COLO829 (cell line): ENCODE results near the gene RHOBTB3.
A peak's percentile ranks its signal among the peaks of the same experiment; 100 is the strongest.
"Not testable (repeated sequence)": the region's sequence is repeated elsewhere in the genome, so short reads cannot be mapped to it uniquely, and the experiment has no call there.

ENCODE experiments used
- DNase-seq: peaks from one replicate; pipeline ENCODE4 v3.0.0; 2012; ENCODE audit warnings: low spot score

Gene RHOBTB3

GRCh38 chr5:95821110-95822021 is 90.2 kb downstream of the RHOBTB3 start:
- DNase-seq: no peak

GRCh38 chr5:95822043-95822541 is 91.0 kb downstream of the RHOBTB3 start:
- DNase-seq: peak; percentile 29

- peak; percentile 41 for DNase-seq
These were observed 91.5 kb downstream of the RHOBTB3 start, which contains the start of gene GLRX for GRCh38 chr5:95822542-95823181. Gene GLRX, minus strand, starts transcription at chr5:95822726. Its CDS starts 64 bp downstream, at chr5:95822662.

- no peak for DNase-seq
These were observed 92.1 kb downstream of the RHOBTB3 start for GRCh38 chr5:95823218-95823737.

- DNase-seq: peak; percentile 33
These were observed 92.8 kb downstream of the RHOBTB3 start for GRCh38 chr5:95823738-95824609.

GRCh38 chr5:95824747-95825146 is 93.6 kb downstream of the RHOBTB3 start:
- DNase-seq: no peak

GRCh38 chr5:95825495-95825894 is 94.4 kb downstream of the RHOBTB3 start:
- no peak for DNase-seq

GRCh38 chr5:95826949-95827891 is 96.1 kb downstream of the RHOBTB3 start:
- DNase-seq: no peak

- no peak for DNase-seq
These were observed 96.7 kb downstream of the RHOBTB3 start for GRCh38 chr5:95827892-95828246.

- DNase-seq: no peak
These were observed 99.1 kb downstream of the RHOBTB3 start for GRCh38 chr5:95830226-95830625.

- no peak for DNase-seq
These were observed 101.5 kb downstream of the RHOBTB3 start for GRCh38 chr5:95832664-95833063.

GRCh38 chr5:95835682-95836385 is 104.7 kb downstream of the RHOBTB3 start:
- DNase-seq: no peak

GRCh38 chr5:95836544-95836943 is 105.4 kb downstream of the RHOBTB3 start:
- no peak for DNase-seq

GRCh38 chr5:95836971-95837370 is 105.8 kb downstream of the RHOBTB3 start:
- DNase-seq: not testable (repeated sequence)

GRCh38 chr5:95837492-95837891 is 106.4 kb downstream of the RHOBTB3 start:
- no peak for DNase-seq

- DNase-seq: no peak
These were observed 106.9 kb downstream of the RHOBTB3 start for GRCh38 chr5:95838001-95838520.

GRCh38 chr5:95838556-95838955 is 107.4 kb downstream of the RHOBTB3 start:
- DNase-seq: no peak

- no peak for DNase-seq
These were observed 108.5 kb downstream of the RHOBTB3 start for GRCh38 chr5:95839658-95840057.

- DNase-seq: no peak
These were observed 110.0 kb downstream of the RHOBTB3 start for GRCh38 chr5:95840956-95841705.
